HepG2 (cell line): Measurements from ENCODE around the gene RPS2. TPM values are rescaled to one million over a fixed set of nuclear protein-coding genes. Genes with fewer than 3 reads are reported as not detected.

Experiments
- CSRNP1 ChIP-seq: sonication (generic); formaldehyde crosslinking; IDR thresholded peaks from 2 replicates; pipeline ENCODE4 v1.8.1; 2023; ENCODE audit warnings: mild to moderate bottlenecking, missing genetic modification reagents
- DPF2 ChIP-seq: sonication (generic); formaldehyde crosslinking; IDR thresholded peaks from 2 replicates; pipeline ENCODE4 v1.4.0; 2020; ENCODE audit warnings: mild to moderate bottlenecking, low read depth, missing genetic modification reagents, borderline replicate concordance
- HOMEZ ChIP-seq: IDR thresholded peaks from 2 replicates; pipeline ENCODE4 v1.6.1; 2016; ENCODE audit warnings: low read depth
- MAFK ChIP-seq, 2 experiments: IDR thresholded peaks in 1 of 2; conservative IDR thresholded peaks in 1 of 2; 2 replicates each; pipeline ENCODE4 v1.6.1; 2011; ENCODE audit warnings: improper control_type of control experiment in 2 of 2, low read length in 2 of 2
- NONO ChIP-seq, 2 experiments: fragments of 450-650 bp in 1 of 2; sonication (generic) in 1 of 2; formaldehyde crosslinking in 1 of 2; IDR thresholded peaks in 1 of 2; conservative IDR thresholded peaks in 1 of 2; 2 replicates each; pipeline versions ENCODE4 v1.6.1 to v1.8.0; 2017 to 2022; ENCODE audit warnings: mild to moderate bottlenecking in 1 of 2, missing genetic modification reagents in 1 of 2, moderate library complexity in 1 of 2
- POLR2AphosphoS5 ChIP-seq: IDR thresholded peaks from 2 replicates; pipeline ENCODE4 v1.6.1; 2012; ENCODE audit warnings: low read depth, low read length
- RAD51 ChIP-seq: fragments of 450-650 bp; IDR thresholded peaks from 2 replicates; pipeline ENCODE4 v1.6.1; 2016; ENCODE audit warnings: borderline replicate concordance
- RCOR2 ChIP-seq: IDR thresholded peaks from 2 replicates; pipeline ENCODE4 v1.6.1; 2016; ENCODE audit warnings: missing biosample characterization, missing genetic modification reagents
- RXRB ChIP-seq: IDR thresholded peaks from 2 replicates; pipeline ENCODE4 v1.6.1; 2016; ENCODE audit warnings: borderline replicate concordance, missing genetic modification reagents, missing compliant biosample characterization
- SPEN ChIP-seq: sonication (generic); formaldehyde crosslinking; IDR thresholded peaks from 2 replicates; pipeline ENCODE4 v1.5.1; 2020; ENCODE audit warnings: low read depth, mild to moderate bottlenecking, missing genetic modification reagents
- THAP7 ChIP-seq: sonication (generic); formaldehyde crosslinking; IDR thresholded peaks from 2 replicates; pipeline ENCODE4 v1.8.1; 2023; ENCODE audit warnings: mild to moderate bottlenecking, missing genetic modification reagents
- ZBTB46 ChIP-seq: sonication (generic); formaldehyde crosslinking; IDR thresholded peaks from 2 replicates; pipeline ENCODE4 v1.4.0; 2020; ENCODE audit warnings: mild to moderate bottlenecking, missing genetic modification reagents, borderline replicate concordance
- ZNF275 ChIP-seq: sonication (generic); formaldehyde crosslinking; IDR thresholded peaks from 2 replicates; pipeline ENCODE4 v1.8.0; 2022; ENCODE audit warnings: missing genetic modification reagents, mild to moderate bottlenecking, inconsistent platforms, borderline replicate concordance
- ZNF276 ChIP-seq: sonication (generic); formaldehyde crosslinking; IDR thresholded peaks from 2 replicates; pipeline ENCODE4 v1.4.0; 2020; ENCODE audit warnings: mild to moderate bottlenecking, low read depth, missing genetic modification reagents
- ZNF672 ChIP-seq: sonication (generic); formaldehyde crosslinking; IDR thresholded peaks from 2 replicates; pipeline ENCODE4 v1.8.1; 2022; ENCODE audit warnings: missing genetic modification reagents
- ZNF800 ChIP-seq: sonication (generic); formaldehyde crosslinking; IDR thresholded peaks from 2 replicates; pipeline ENCODE4 v1.4.0; 2020; ENCODE audit warnings: missing genetic modification reagents
- polyA plus RNA-seq, 8 experiments: library from polyadenylated mRNA; depleted of rRNA in 3 of 8; stranded (reverse) in 7 of 8; unstranded in 1 of 8; fragments of >200 nt; fragmentation: Illumina TruSeq in 4 of 8; extraction: Trizol in 4 of 8; gene quantifications; 2 replicates each; pipeline versions ENCODE4 v1.2.1 to v1.2.3, GENCODE V29; 2011 to 2016; ENCODE audit warnings: low read depth in 4 of 8, missing spikeins in 1 of 8, mixed read lengths in 1 of 8; ENCODE audit not compliant: insufficient read depth in 1 of 8
- total RNA-seq, 5 experiments: library from RNA; depleted of rRNA; stranded (reverse); fragments of >200 nt; fragmentation: Illumina TruSeq; extraction: Trizol; gene quantifications; 2 replicates each; pipeline ENCODE4 v1.2.3, GENCODE V29; 2016; ENCODE audit warnings: low read depth in 1 of 5

The RPS2 gene
- total and polyA plus RNA-seq, 2 of the 13 experiments (the other 11 are each of a cell fraction or from before 2014, with no cell fraction given): 1,908 to 4,514 TPM

GRCh38 chr16:1983544-1984346 lies 19.1 kb upstream of the RPS2 start, which contains the start of gene GFER (continued):
- no peak for TF ChIP-seq ZNF275 (CRISPR knock-in tag)
- TF ChIP-seq ZNF800: peak; percentile 98
- no peak for TF ChIP-seq DPF2 (CRISPR knock-in tag)
- no peak for TF ChIP-seq RAD51
- TF ChIP-seq THAP7 (CRISPR knock-in tag): 0 out of 2 replicates have a peak, but pooled peaks have one; percentile 64
- TF ChIP-seq ZNF276 (CRISPR knock-in tag): peak; percentile 32; the same call in 1 of the 2 replicates
- TF ChIP-seq HOMEZ: no peak
- TF ChIP-seq ZBTB46 (CRISPR knock-in tag): no peak
- peak; percentile 12; the same call in 1 of the 2 replicates for TF ChIP-seq POLR2AphosphoS5
- TF ChIP-seq MAFK (conservative IDR thresholded peaks at IDR 0.05 in 1 of 2, IDR thresholded peaks at IDR 0.05 in 1 of 2; ENCODE audit: low read length in 2 of 2): no peak
- peak; percentile 47 for TF ChIP-seq SPEN (CRISPR knock-in tag)
- TF ChIP-seq RXRB (CRISPR knock-in tag): peak; percentile 20; the same call in 1 of the 2 replicates
- TF ChIP-seq CSRNP1 (CRISPR knock-in tag): peak; percentile 10; the same call in 1 of the 2 replicates
- 0 out of 2 replicates have a peak, but pooled peaks have one; percentile 61 for TF ChIP-seq ZNF672 (CRISPR knock-in tag)
- TF ChIP-seq RCOR2 (CRISPR knock-in tag): no peak
- no peak for TF ChIP-seq NONO (IDR thresholded peaks at IDR 0.05)
- TF ChIP-seq NONO (CRISPR knock-in tag; conservative IDR thresholded peaks at IDR 0.05): peak; percentile 61
